DND-41 (cell line): ENCODE data around the gene HMBS.

ENCODE experiments used
- CTCF ChIP-seq: IDR thresholded peaks from 2 replicates; pipeline ENCODE4 v1.5.1; 2012; ENCODE audit warnings: borderline replicate concordance, low read length, moderate library complexity, mild to moderate bottlenecking; ENCODE audit not compliant: poor library complexity, severe bottlenecking; ENCODE audit errors: extremely low read depth
- EZH2 ChIP-seq: IDR thresholded peaks from 3 replicates; pipeline ENCODE4 v1.6.1; 2012; ENCODE audit warnings: borderline replicate concordance, low read depth, mild to moderate bottlenecking, moderate library complexity, low read length, inconsistent platforms; ENCODE audit not compliant: severe bottlenecking

DNA sequence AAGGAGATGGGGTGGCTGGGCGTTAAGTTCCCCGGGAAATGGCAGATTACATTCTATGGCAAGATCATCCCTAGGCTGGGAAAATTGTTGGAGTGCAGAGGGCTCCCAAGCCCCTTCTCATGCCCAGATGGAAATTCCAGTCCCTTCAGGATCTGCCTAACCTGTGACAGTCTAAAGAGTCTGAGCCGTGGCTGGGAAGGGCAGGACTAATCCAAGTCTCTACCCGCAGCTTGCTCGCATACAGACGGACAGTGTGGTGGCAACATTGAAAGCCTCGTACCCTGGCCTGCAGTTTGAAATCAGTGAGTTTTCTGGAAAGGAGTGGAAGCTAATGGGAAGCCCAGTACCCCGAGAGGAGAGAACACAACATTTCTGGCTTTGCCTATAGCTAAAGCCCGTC is 3.7 kb downstream of the HMBS start:
- TF ChIP-seq EZH2 (no peak), CTCF (no peak)
